Spleen (tissue), 11 donors: Measurements from ENCODE around the gene LRP1. TPM values are rescaled to one million over a fixed set of nuclear protein-coding genes. Genes with fewer than 3 reads are reported as not detected.

Experiments
- DNase-seq: peaks from one replicate; pipeline ENCODE4 v3.0.0-alpha.2; 2020
- H3K27ac ChIP-seq, 8 donors: fragments of 200-600 bp; sonication (generic) in 7 of 8; 1 replicate in 4 of 8; 2 replicates in 4 of 8; pipeline versions ENCODE4 v1.5.0 to v1.8.0; 2016 to 2021; ENCODE audit warnings: inconsistent platforms in 4 of 8, mild to moderate bottlenecking in 4 of 8, moderate library complexity in 1 of 8
- H3K27me3 ChIP-seq, 7 donors: fragments of 200-600 bp; sonication (generic) in 6 of 7; replicated peaks in 1 of 7; 1 replicate in 4 of 7; 2 replicates in 3 of 7; pipeline versions ENCODE4 v1.5.0 to v1.8.0; 2016 to 2021; ENCODE audit warnings: inconsistent platforms in 3 of 7, mild to moderate bottlenecking in 1 of 7
- H3K36me3 ChIP-seq, 6 donors: fragments of 200-600 bp; sonication (generic) in 5 of 6; 1 replicate in 4 of 6; 2 replicates in 2 of 6; pipeline versions ENCODE4 v1.5.0 to v1.8.0; 2016 to 2021; ENCODE audit warnings: inconsistent platforms in 2 of 6
- H3K4me1 ChIP-seq, 6 donors: fragments of 200-600 bp; sonication (generic) in 5 of 6; 1 replicate in 3 of 6; 2 replicates in 3 of 6; pipeline versions ENCODE4 v1.5.0 to v1.8.0; 2016 to 2021; ENCODE audit warnings: inconsistent platforms in 3 of 6
- H3K4me3 ChIP-seq, 8 donors: fragments of 200-600 bp; sonication (generic) in 7 of 8; 1 replicate in 4 of 8; 2 replicates in 4 of 8; pipeline versions ENCODE4 v1.5.0 to v1.8.0; 2016 to 2021; ENCODE audit warnings: inconsistent platforms in 4 of 8, mild to moderate bottlenecking in 4 of 8, moderate library complexity in 2 of 8
- H3K9me3 ChIP-seq, 8 donors: fragments of 200-600 bp; sonication (generic) in 7 of 8; 1 replicate in 4 of 8; 2 replicates in 4 of 8; pipeline versions ENCODE4 v1.5.0 to v1.8.0; 2016 to 2021; ENCODE audit warnings: inconsistent platforms in 4 of 8
- POLR2A ChIP-seq, 3 donors: fragments of 450-650 bp; IDR thresholded peaks; one replicate each; pipeline ENCODE4 v1.5.1; 2017; ENCODE audit warnings: antibody characterized with exemption in 3 of 3, mild to moderate bottlenecking in 1 of 3
- POLR2AphosphoS5 ChIP-seq, 3 donors: sonication (generic); formaldehyde crosslinking; IDR thresholded peaks; one replicate each; pipeline ENCODE4 v1.5.1; 2017; ENCODE audit warnings: antibody characterized with exemption in 3 of 3
- WGBS, 5 donors: extraction: QIAGEN DNeasy Blood & Tissue Kit in 3 of 5; methylation state at CpG; one replicate each; pipeline versions ENCODE4 v1.1.5 to v1.1.7; 2013 to 2018; 5-methylcytosine and 5-hydroxymethylcytosine counted together
- intact Hi-C: fragments of 100-400 bp; cut with DNase I; formaldehyde crosslinking; loops from one replicate; pipeline ENCODE4 v1.15.0; 2023; ENCODE audit warnings: low total_unique reads
- polyA plus RNA-seq, 3 donors: library from polyadenylated mRNA; stranded (reverse); fragments of 200-250 nt; gene quantifications; one replicate each; pipeline ENCODE4 v1.2.1, GENCODE V29; 2013
- total RNA-seq, 7 donors: library from RNA; depleted of rRNA in 3 of 7; stranded (reverse); fragments of >200 nt in 3 of 7; fragmentation: NEBNext Ultra II Directional in 4 of 7; extraction: Animal tissue kit (Norgen Biotek cat#: 25700) in 4 of 7; gene quantifications; one replicate each; pipeline versions ENCODE4 v1.1.0 to v1.2.1, GENCODE V29; 2016 to 2021
- TF ChIP-seq, protein P1 (sequence below), 11 experiments: fragments of 200-600 bp in 7 of 11; fragments of 450-650 bp in 4 of 11; sonication (generic) in 4 of 11; IDR thresholded peaks in 8 of 11; conservative IDR thresholded peaks in 3 of 11; 1 replicate in 7 of 11; 2 replicates in 4 of 11; pipeline versions ENCODE4 v1.4.0 to v1.8.0; 2016 to 2021; ENCODE audit warnings: antibody characterized with exemption in 11 of 11, inconsistent platforms in 4 of 11, mild to moderate bottlenecking in 1 of 11
- donor health status: healthy with polysubstance abuse.
- donor health status: DM: no; HTN: no; CAD: no; lungs with moderate emphysema.
- donor health status: DM: no; HTN: no; CAD: no.
- donor health status: Bipolar disorder and iron deficiency.
- donor health status: healthy.
- donor health status: DM: no; HTN: no; CAD: no.
- donor health status: DM: yes; HTN: yes; CAD: no.

The LRP1 gene
- total and polyA plus RNA-seq, 10 donors, result 8.9 to 216 (median 159) TPM

GRCh38 chr12:57202321-57202720 is 74.0 kb downstream of the LRP1 start:
- intact Hi-C loops, result no loop called here
- H3K36me3 ChIP-seq, result peaks cover 0 to 100% (median 35%) of the 10 kb centered on the region in 6 donors
- DNase-seq, result no peak
- H3K4me3 ChIP-seq, result no peak overlapping the region
- no peaks in the 10 kb centered on the region for H3K4me1 ChIP-seq
- H3K27me3 ChIP-seq, result no peaks in the 10 kb centered on the region
- H3K9me3 ChIP-seq, result no peaks in the 10 kb centered on the region
- 91 to 96% (median 94%) methylated on average over 19 of the region's 19 CpGs for WGBS, 5 donors
- TF ChIP-seq POLR2AphosphoS5 (IDR thresholded peaks at IDR 0.05) (no peak), POLR2A (IDR thresholded peaks at IDR 0.05) (no peak)
- TF ChIP-seq, protein P1, sequence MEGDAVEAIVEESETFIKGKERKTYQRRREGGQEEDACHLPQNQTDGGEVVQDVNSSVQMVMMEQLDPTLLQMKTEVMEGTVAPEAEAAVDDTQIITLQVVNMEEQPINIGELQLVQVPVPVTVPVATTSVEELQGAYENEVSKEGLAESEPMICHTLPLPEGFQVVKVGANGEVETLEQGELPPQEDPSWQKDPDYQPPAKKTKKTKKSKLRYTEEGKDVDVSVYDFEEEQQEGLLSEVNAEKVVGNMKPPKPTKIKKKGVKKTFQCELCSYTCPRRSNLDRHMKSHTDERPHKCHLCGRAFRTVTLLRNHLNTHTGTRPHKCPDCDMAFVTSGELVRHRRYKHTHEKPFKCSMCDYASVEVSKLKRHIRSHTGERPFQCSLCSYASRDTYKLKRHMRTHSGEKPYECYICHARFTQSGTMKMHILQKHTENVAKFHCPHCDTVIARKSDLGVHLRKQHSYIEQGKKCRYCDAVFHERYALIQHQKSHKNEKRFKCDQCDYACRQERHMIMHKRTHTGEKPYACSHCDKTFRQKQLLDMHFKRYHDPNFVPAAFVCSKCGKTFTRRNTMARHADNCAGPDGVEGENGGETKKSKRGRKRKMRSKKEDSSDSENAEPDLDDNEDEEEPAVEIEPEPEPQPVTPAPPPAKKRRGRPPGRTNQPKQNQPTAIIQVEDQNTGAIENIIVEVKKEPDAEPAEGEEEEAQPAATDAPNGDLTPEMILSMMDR (IDR thresholded peaks at IDR 0.05 in 8 of 11, conservative IDR thresholded peaks at IDR 0.05 in 3 of 11), result no peak
- H3K27ac ChIP-seq, result no peak overlapping the region

- Histone ChIP-seq H3K9me3 (no peaks in the 10 kb centered on the region), H3K27ac (no peak overlapping the region), H3K4me3 (no peak overlapping the region), H3K36me3 (peaks cover 0 to 100% (median 27%) of the 10 kb centered on the region in 6 donors), H3K4me1 (no peaks in the 10 kb centered on the region), H3K27me3 (no peaks in the 10 kb centered on the region)
- TF ChIP-seq POLR2A (IDR thresholded peaks at IDR 0.05) (no peak), POLR2AphosphoS5 (IDR thresholded peaks at IDR 0.05) (peak in 1 of 3 donors; percentile 12)
- TF ChIP-seq, protein P1 (IDR thresholded peaks at IDR 0.05 in 8 of 11, conservative IDR thresholded peaks at IDR 0.05 in 3 of 11), result no peak
- no peak for DNase-seq
- intact Hi-C loops, result no loop called here
- WGBS, 5 donors, result 89 to 95% (median 94%) methylated on average over 17 to 28 of the region's 28 CpGs
Measured at GRCh38 chr12:57203201-57203600, 74.9 kb downstream of the LRP1 start.

GRCh38 chr12:57203791-57204190 is 75.5 kb downstream of the LRP1 start:
- TF ChIP-seq, protein P1 (IDR thresholded peaks at IDR 0.05 in 8 of 11, conservative IDR thresholded peaks at IDR 0.05 in 3 of 11), result no peak
- TF ChIP-seq POLR2AphosphoS5 (IDR thresholded peaks at IDR 0.05), result no peak
- H3K4me1 ChIP-seq, result no peaks in the 10 kb centered on the region
- H3K27ac ChIP-seq, result no peak overlapping the region
- intact Hi-C loops, result no loop called here
- H3K9me3 ChIP-seq, result no peaks in the 10 kb centered on the region
- 72 to 89% (median 80%) methylated on average over 4 to 11 of the region's 11 CpGs for whole genome bisulfite sequencing, 5 donors
- no peak overlapping the region for H3K4me3 ChIP-seq
- H3K36me3 ChIP-seq, result peaks cover 0 to 100% (median 23%) of the 10 kb centered on the region in 6 donors
- no peaks in the 10 kb centered on the region for H3K27me3 ChIP-seq
- DNase-seq, result no peak

DNA sequence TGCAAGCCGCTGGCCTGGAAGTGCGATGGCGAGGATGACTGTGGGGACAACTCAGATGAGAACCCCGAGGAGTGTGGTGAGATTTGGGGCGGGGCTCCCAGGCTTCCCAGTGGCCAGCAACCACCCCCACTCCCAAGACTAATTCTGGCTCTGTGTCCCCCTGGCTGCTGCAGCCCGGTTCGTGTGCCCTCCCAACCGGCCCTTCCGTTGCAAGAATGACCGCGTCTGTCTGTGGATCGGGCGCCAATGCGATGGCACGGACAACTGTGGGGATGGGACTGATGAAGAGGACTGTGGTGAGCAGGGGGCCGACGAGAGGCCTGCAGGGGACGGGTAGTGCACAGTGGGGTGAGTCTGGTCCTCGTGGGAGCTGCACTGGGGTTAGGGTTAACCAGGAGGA is 76.2 kb downstream of the LRP1 start:
- 79 to 89% (median 88%) methylated on average over 14 to 19 of the region's 19 CpGs for WGBS, 5 donors
- TF ChIP-seq POLR2AphosphoS5 (IDR thresholded peaks at IDR 0.05), result peak in 1 of 3 donors; percentile 10
- TF ChIP-seq POLR2A (IDR thresholded peaks at IDR 0.05), result no peak
- TF ChIP-seq, protein P1 (IDR thresholded peaks at IDR 0.05 in 8 of 11, conservative IDR thresholded peaks at IDR 0.05 in 3 of 11), result no peak
- H3K4me3 ChIP-seq, result no peak overlapping the region
- H3K27ac ChIP-seq, result no peak overlapping the region
- no peaks in the 10 kb centered on the region for H3K27me3 ChIP-seq
- intact Hi-C loops, result no loop called here
- peaks cover 0 to 100% (median 22%) of the 10 kb centered on the region in 6 donors for H3K36me3 ChIP-seq
- H3K4me1 ChIP-seq, result no peaks in the 10 kb centered on the region
- DNase-seq, result no peak
- H3K9me3 ChIP-seq, result no peaks in the 10 kb centered on the region
